NCI-H460 (cell line): ENCODE results near the gene CDK13. TPM values are rescaled to one million over a fixed set of nuclear protein-coding genes. Genes with fewer than 3 reads are reported as not detected.
A peak's percentile ranks its signal among the peaks of the same experiment; 100 is the strongest.

Experiments
- DNase-seq: peaks from one replicate; pipeline ENCODE4 v3.0.0-alpha.2; 2016; ENCODE audit warnings: low read depth; ENCODE audit errors: extremely low read depth
- total RNA-seq: library from RNA; depleted of rRNA; stranded (reverse); fragments of >200 nt; shearing (Covaris generic); gene quantifications from 2 replicates; pipeline ENCODE4 v1.2.3, GENCODE V29; 2014

CDK13 gene
- total RNA-seq, 1 experiment from 2014 or later: 50.3 TPM

- peak; percentile 26 for DNase-seq
These were observed 58.3 kb downstream of the CDK13 start for GRCh38 chr7:40008223-40008815.

GRCh38 chr7:40009301-40009700, 59.2 kb downstream of the CDK13 start:
- DNase-seq: no peak

- DNase-seq: no peak
These were observed 64.3 kb downstream of the CDK13 start for GRCh38 chr7:40014376-40014775.

GRCh38 chr7:40015790-40016296, 65.8 kb downstream of the CDK13 start:
- no peak for DNase-seq

DNA sequence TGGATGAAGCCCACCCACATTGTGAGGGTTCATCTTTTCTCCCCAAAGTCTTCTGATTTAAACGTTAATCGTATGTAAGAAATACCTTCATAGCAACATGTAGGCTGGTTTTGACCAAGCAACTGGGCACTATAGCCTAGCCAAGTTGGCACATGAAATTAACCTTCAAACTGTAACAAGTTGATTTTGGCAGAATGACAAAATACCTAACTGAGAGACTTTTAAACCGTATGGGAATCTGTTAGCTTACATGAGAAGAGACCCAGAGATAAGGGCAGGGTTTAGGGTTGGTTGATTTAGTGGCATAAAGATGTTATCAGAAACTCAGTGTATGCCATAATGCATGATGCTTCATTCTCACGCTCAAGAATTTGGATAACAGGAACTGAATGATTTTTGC, 69.5 kb downstream of the CDK13 start:
- DNase-seq: no peak

DNA sequence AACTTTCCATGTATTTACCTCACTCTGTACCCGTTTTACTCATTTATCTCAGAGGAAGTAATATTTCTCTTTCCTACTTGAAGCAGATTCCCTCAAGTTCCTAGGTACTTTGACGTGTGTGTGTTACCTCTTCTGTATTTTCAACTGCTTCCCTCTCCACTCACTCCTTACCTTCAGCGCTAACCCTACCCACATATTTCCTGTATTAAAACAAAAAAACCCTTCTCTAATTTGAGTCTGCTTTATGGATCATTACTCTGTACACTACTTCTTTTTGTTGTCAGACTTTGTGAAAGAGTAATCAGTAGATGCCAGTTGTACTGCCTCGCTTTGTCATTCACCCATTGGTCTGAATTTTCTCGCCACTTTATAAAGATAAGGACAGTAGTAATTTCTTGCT, 74.0 kb downstream of the CDK13 start:
- no peak for DNase-seq

DNA sequence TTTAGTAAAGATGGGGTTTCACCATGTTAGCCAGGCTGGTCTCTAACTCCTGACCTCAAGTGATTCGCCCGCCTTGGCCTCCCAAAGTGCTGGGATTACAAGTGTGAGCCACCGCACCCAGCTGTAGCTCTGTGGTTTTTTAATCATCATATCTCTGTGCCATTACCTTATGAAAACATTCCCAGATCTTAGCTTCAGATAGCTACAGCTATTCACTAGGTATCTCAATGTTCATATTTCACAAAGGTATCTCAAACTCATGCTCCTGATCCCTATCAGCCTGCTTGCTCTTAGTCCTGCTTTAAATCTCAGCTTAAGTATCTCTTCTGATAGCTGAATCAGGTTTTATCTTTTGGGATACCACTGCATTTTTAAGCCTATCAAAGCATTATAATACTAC, 74.8 kb downstream of the CDK13 start:
- no peak for DNase-seq

- DNase-seq: no peak
These were observed 77.5 kb downstream of the CDK13 start for GRCh38 chr7:40027545-40027944.

DNA sequence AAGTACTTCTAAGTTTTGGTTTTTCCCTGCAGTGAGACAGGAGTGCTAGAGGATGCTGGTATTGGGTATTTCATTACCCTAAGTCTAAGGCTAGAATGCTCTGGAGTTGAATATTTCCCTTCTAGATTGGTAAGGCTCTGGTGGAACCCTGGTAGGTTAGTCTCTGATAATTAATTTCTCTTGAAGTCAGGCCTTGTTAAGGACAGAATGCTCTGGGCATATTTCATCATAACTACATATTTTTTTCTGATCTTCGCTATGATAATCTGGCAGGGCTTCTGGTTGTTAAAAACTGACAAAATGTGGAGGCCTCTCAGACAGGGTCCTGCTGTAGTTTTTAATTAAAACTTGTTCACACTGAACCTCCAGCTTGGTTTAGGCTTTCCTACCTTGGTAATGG, 83.8 kb downstream of the CDK13 start:
- DNase-seq: no peak

DNA sequence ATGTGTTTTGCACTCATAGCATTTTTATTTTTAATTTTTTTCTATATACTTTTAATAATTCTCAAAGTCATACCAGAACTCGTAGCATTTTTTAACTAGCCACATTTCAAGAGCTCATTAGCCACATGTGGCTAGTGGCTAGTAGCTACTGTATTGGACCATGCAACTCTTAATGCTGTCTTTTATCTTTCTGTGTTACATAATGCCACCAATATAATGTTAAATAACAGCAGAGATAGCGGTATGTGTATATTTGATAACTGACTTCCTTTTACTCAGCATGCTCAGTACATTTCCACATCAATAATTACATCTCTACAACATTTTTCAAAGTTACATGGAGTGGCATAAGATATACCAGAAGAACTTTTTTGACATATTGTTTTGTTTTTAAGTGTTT, 91.4 kb downstream of the CDK13 start:
- DNase-seq: no peak

DNA sequence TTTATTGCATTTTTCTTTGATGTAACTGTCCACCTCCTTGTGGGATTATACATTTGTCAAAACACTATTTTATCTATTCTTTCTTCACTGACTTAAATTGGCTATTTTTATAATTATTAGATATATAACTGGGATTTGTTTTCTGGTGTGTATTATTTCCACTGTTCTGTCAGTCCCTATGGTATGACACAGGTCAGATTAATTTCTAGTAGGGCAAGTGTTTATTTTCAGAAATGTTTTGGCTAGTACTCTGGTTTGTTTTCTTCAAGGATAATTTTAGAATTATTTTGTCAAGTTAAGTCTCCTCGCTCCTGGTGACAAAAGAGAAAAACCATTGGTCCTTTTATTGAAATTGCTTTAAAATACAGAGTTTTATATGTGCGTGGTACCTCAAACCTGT, 93.1 kb downstream of the CDK13 start:
- DNase-seq: no peak

DNA sequence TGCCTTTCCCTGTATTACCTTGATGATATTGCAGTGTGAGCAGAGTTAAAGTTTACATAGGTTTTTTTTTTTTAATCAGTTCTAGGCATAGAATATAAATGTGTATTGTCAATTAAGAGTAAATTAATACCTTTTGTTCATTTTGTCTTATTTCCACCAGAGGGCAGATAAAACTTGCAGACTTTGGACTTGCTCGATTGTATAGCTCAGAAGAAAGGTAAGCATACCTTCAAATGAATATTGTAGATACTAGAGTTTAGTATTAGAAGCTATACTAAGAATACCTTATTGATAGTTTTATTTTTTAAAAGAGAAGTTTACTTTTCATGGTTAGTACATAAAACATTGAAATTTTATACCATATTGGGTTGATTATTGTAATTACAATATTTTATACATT, 97.6 kb downstream of the CDK13 start:
- no peak for DNase-seq

DNA sequence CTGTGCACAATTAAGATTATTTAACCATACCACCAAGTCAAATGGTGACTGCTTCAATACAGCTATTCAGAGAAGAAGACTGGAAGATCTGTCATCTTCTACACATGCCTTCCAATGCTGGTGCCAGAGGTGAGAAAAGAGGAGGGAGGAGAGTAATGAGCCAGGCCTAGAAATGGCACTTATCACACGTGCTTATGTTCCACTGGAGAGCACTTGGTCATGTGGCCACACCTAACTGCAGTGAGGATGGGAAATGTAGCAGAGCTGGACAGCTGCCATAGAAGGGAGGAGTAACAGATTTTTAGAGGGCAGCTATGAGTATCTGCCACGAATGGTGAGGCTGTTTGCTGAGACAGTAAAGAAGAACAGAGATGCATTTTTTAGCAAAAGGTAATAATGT, 107.2 kb downstream of the CDK13 start:
- no peak for DNase-seq

DNA sequence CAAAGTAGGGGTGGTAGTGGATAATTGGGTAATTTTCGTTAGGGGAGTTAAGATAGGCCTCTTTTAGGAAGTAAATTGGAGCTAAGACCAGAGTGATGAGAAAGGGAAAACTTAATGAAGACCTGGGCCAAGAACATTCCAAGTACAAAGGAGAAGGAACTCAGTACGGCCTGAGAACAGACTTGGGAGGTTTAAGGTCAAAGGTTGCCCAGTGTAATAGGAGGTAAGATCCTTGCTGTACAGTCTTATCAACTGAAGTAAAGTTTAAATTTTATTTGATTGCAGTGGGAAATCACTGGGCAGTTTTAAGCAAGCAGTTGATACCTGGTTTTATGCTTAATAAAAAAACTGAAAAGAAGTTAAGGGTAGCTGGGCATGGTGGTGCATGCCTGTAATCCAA, 108.0 kb downstream of the CDK13 start:
- no peak for DNase-seq

DNA sequence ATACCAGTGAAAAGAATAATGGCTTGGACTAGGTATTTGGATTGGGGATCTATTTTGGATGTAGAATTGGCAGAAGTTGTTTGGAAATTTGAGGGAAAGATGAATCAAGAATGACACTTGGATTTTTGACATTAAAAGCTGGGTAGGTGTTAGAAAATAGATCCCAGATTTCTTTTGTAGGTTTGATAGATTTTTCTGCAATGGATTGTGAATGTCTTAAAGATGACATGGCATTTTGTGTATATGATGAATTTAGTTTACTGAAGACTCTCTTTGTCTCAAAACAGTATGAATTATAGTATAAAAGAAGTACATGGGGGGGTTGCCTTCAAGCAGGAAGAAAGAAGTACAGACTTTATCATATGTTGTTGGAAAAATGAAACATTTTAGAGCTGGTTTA, 108.6 kb downstream of the CDK13 start:
- no peak for DNase-seq

DNA sequence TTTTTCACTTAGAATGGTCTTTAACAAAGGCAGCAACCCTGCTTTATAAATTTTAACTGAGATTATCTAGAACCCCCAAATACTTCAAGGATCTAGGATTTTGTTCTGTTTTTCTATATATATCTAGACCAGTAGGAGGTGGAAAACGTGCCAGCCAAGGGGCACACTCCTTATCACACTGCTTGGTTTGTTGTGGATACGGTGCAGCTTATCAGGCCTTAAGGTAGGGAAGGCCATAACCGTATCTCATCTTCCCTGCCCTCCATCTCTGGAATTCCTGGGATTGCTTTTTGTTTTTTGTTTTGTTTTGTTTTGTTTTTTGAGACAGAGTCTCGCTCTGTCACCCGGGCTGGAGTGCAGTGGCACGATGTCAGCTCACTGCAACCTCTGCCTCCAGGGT, 109.0 kb downstream of the CDK13 start:
- DNase-seq: no peak

- no peak for DNase-seq
These were observed 122.2 kb downstream of the CDK13 start for GRCh38 chr7:40072268-40072667.

DNA sequence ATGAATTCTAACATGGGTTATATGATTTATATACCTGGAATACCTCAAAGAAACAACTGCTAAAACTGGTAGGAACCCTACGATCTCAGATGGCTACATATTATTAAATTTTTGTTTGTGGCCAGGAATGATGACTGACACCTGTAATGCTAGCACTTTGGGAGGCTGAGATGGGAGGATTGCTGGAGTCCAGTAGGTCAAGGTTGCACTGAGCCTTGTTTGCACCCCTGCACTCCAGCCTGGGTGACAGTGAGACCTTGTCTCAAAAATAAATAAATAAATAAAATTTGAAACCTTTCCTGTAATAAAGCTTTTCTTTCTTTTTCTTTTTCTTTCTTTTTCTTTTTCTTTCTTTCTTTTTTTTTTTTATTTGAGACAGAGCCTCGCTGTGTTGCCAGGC, 123.2 kb downstream of the CDK13 start:
- DNase-seq: no peak

- no peak for DNase-seq
These were observed 127.8 kb downstream of the CDK13 start for GRCh38 chr7:40077849-40078248.

DNA sequence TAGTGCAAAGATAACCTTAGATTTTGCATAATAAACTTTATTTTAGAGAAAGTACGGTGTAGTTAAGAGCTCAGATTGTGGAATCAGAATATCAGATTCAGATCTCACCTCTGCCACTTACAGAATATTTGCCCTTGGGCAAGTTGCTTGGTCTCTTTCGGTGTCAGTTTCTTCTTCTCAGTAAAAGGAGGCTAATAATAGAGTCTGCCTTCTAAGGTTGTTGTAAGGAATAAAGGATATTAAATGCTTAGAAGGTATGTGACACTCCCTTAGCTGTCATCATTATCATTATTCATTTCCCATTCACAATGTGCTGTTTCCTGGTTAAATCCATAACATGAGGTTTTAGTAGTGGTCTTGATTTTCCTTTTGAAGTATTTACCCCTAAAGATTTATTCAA, 142.1 kb downstream of the CDK13 start:
- DNase-seq: no peak

DNA sequence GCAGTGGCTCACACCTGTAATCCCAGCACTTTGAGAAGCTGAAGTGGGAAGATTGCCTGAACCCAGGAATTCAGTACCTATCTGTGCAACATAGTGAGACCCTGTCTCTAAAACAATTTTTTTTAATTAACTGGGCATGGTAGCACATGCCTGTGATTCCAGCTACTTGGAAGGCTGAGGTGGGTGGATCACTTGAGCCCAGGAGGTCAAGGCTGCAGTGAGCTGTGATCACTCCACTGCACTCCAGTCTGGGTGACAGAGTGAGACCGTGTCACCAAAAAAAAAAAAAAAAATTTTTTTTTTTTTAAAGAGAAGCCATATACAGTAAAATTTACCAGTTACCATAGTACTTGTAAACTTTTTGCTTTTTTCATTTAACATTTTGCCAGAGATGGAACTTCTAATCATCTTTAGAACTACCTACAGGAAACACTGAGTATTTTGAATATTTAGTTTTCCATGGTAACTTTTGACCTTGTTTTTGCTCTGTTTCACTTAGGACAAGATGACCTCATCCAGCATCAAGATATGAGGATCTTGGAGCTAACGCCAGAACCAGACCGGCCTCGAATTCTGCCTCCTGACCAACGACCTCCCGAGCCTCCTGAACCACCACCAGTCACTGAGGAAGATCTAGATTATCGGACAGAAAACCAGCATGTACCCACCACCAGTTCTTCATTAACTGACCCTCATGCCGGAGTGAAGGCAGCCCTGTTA, 143.7 kb downstream of the CDK13 start:
- no peak for DNase-seq

GRCh38 chr7:40095230-40095629, 145.2 kb downstream of the CDK13 start:
- DNase-seq: no peak
